Stimulated activated naive CD4-positive, alpha-beta T cell treated with Interleukin-2 at 50 U/mL for 16 hours (primary cell): ENCODE data around the gene CPN2.

ENCODE experiments used
- DNase-seq: peaks from one replicate; lab custom pipeline; 2025; lab: John Stamatoyannopoulos, UW

CPN2 gene

DNA sequence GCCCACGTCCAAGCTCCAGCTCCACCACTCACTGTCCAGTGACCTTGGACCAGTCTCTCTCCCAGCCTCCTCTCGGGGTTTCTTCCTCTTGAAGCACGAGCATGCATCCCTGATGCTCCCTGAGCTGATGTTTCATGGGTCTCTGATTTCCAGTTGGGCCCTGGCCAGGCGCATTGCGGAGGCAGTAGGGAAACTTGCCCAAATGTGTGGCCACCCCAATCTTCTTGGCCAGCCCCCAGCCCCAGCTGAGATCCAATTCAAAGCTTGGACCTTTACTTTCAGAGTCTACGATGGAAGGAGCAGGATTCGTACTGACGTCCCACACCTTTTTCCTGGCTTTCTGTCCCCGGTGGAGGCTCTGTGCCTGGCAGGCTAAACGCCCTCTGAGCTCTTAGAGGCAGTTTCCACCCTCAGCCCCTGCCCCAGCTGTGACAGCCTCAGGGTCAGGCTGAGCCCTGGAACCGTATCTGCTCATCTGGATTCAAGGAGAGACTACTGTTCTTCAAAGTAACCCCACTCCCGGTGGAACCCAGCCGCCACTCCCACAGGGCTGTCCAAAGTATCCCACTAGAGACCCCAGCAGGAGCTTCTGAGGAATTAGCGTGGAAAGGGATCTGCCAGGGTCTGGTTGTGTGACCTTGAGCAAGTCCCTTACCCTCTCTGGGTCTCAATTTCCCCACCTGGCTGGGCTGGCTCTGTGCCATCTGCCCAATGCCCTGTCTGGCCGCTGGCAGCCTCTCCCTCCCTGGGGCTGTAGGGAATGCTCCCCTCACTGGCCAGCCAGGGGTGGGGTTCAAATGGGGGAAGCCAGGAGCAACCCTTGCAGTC lies 37.4 kb downstream of the CPN2 start:
- no peak for DNase-seq

- no peak for DNase-seq
Observed at GRCh38 chr3:194312743-194313281, 38.3 kb downstream of the CPN2 start.

DNA sequence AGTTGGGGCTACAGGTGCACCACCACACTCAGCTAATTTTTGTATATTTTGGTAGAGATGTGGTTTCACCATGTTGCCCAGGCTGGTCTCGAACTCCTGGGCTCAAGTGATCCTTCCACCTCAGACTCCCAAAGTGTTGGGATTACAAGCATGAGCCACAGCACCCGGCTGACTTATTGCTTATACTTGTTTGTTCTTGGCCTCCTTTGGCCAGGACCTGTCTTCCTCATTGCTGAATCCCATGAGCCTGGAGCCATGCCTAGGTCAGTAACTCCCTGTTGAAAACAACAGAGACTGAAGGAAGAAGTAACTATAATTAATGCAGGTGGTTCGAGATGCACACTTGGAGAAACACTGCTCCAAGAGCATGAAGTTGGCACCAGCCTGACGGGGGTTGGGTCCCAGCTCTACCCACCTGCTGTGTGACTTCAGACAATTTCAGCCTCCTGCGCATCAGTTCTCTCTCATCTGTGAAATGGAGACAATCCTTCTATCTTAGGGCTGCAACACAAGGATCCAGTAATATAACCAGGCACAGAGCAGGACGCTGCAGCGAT lies 38.9 kb downstream of the CPN2 start:
- DNase-seq: no peak

- DNase-seq: no peak
Observed at GRCh38 chr3:194311000-194311399, 40.1 kb downstream of the CPN2 start.

- DNase-seq: no peak
Observed at GRCh38 chr3:194310060-194310835, 40.9 kb downstream of the CPN2 start.

GRCh38 chr3:194308601-194309449 lies 42.3 kb downstream of the CPN2 start:
- no peak for DNase-seq

DNA sequence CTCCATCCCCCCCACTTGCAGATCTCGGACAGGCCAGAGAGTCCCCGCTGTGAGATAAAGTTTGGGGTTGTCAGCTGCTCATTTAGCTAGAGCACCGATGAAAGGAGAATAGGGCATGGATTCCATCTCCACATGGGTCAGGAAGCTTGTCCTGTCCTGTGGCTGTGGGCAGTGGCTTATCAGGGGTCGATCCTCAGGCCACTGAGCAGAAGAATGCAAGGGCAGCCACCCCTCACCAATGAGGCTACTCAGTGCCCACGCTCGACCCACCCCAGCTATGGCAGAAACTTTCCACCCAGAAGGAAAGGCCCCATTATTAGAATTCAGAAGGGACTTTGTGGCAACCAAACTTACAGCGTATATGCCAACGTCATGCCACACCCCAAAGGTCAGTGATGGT lies 43.3 kb downstream of the CPN2 start:
- no peak for DNase-seq

GRCh38 chr3:194306771-194307640 lies 44.1 kb downstream of the CPN2 start:
- no peak for DNase-seq

DNA sequence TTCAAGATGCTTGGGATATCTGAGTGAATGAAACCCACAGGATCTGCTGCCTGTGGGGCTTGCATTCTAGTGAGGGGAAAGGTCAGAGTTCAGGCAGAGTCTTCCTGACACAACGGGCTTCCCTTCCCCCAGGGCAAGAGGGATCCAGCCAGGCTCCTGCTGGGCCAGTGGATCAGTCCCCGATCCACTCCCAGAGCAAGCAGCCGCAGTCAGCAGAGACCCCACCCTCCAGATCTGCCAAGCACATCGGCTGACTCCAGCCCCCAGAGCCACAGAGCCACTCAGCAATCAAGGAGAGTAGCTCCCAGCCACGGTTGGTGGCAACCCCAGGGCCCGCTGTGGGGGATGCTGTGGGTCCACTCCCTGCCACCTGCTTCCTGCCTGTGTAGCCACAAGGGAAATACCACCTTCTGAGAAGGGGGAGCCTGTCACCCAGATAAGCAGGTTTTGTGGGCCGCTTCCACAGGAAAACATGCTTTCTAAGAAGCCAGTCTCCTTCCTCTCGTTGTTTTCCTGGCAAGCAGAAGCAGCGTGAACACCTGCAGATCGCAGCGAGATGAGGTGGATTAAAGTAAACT lies 44.9 kb downstream of the CPN2 start:
- peak; percentile 25 for DNase-seq

GRCh38 chr3:194305356-194306108 lies 45.6 kb downstream of the CPN2 start:
- DNase-seq: no peak

GRCh38 chr3:194304186-194304917 lies 46.8 kb downstream of the CPN2 start:
- DNase-seq: no peak

DNA sequence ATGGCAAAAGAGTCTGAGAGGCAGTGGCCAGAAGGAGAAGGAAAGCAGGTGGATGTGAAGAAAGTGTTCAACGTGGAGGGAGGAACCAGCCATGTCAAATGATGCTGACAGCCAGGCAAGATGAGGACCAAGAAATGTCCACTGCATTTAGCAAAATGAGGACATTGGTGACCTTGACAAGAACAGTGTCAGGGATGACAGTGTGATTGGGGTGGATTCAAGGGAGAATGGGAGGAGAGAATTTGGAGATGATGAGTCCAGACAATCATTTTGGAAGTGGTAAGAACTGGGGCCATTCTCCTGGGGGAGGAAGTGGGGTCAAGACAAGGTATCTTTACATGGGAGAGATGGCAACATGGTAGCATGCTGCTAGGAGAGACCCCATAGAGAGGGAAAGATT lies 47.4 kb downstream of the CPN2 start:
- no peak for DNase-seq

GRCh38 chr3:194301730-194302129 lies 49.4 kb downstream of the CPN2 start:
- DNase-seq: no peak

GRCh38 chr3:194300936-194301335 lies 50.2 kb downstream of the CPN2 start:
- no peak for DNase-seq

- DNase-seq: no peak
Observed at GRCh38 chr3:194300382-194300758, 50.8 kb downstream of the CPN2 start.

DNA sequence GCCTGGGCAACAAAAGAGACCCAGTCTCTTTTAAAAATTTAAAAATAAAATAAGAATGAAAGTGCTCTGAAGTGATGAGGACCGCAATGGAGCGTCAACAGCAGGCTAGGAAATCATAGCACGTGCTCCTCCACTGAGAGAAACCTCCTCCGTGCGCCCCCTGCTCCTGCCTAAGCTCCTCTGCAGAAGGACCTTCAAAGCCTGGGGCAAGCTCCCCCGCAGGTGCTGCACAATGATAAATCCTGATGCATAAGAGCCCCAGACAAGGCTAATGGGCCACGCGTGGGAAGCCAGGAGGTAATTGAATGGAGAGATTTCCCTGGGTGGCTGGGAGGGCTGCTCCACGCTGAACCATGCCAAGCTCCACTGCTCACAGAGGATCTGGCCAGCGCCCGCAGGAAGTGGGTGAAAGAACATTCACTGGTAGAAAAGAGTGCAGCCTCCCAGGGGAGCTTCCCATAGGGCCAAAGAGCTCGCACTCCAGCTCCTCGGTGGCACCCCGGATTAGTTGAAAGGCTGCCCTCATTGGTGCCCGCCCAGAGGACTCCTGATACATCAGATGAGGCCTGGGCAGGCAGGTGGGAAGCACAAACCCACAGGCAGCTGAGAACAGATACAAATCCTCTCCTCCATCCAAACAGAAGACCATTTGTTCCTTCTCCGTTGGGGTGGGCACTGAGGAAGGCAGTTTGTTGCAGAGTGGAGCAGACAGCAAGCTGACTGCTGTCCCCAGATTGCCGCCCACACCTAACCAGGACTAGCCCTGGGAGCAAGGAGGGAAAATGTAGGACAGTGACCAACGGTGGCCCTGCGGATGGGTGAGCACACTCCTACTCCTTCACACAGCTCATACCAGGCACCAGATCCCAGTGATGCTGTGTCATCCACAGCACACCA lies 52.5 kb downstream of the CPN2 start:
- DNase-seq: no peak

- no peak for DNase-seq
Observed at GRCh38 chr3:194296454-194297263, 54.5 kb downstream of the CPN2 start.
